Suprapubic skin (tissue), 4 donors: ENCODE measurements around the gene ZNF575. TPM values are rescaled to one million over a fixed set of nuclear protein-coding genes. Genes with fewer than 3 reads are reported as not detected.

Source experiments
- DNase-seq, 2 donors: peaks; one replicate each; pipeline ENCODE4 v3.0.0-alpha.2; 2019; ENCODE audit warnings: low spot score in 2 of 2
- H3K27ac ChIP-seq: fragments of 200-600 bp; sonication (generic); one replicate; pipeline ENCODE4 v1.5.1; 2019
- H3K27me3 ChIP-seq: fragments of 200-600 bp; sonication (generic); one replicate; pipeline ENCODE4 v1.5.1; 2019
- H3K36me3 ChIP-seq: fragments of 200-600 bp; sonication (generic); one replicate; pipeline ENCODE4 v1.5.1; 2019
- H3K4me1 ChIP-seq: fragments of 200-600 bp; sonication (generic); one replicate; pipeline ENCODE4 v1.5.1; 2019
- H3K4me3 ChIP-seq: fragments of 200-600 bp; sonication (generic); one replicate; pipeline ENCODE4 v1.5.1; 2019; ENCODE audit warnings: mild to moderate bottlenecking
- H3K9me3 ChIP-seq: fragments of 200-600 bp; sonication (generic); one replicate; pipeline ENCODE4 v1.5.1; 2019
- CTCF ChIP-seq, 2 donors: fragments of 200-600 bp in 1 of 2; fragments of 450-650 bp in 1 of 2; sonication (generic) in 1 of 2; IDR thresholded peaks; one replicate each; pipeline ENCODE4 v1.5.1; 2016 to 2019; ENCODE audit warnings: antibody characterized with exemption in 2 of 2, mild to moderate bottlenecking in 1 of 2, moderate library complexity in 1 of 2
- EP300 ChIP-seq: sonication (generic); formaldehyde crosslinking; IDR thresholded peaks from one replicate; pipeline ENCODE4 v1.6.1; 2017; ENCODE audit warnings: antibody characterized with exemption
- POLR2A ChIP-seq, 2 donors: fragments of 450-650 bp; IDR thresholded peaks; one replicate each; pipeline ENCODE4 v1.6.1; 2017; ENCODE audit warnings: antibody characterized with exemption in 2 of 2, mild to moderate bottlenecking in 2 of 2, moderate library complexity in 2 of 2
- POLR2AphosphoS5 ChIP-seq, 3 donors: sonication (generic); formaldehyde crosslinking; IDR thresholded peaks; one replicate each; pipeline ENCODE4 v1.6.1; 2017; ENCODE audit warnings: antibody characterized with exemption in 3 of 3
- WGBS: methylation state at CpG from one replicate; pipeline ENCODE4 v1.1.5; 2018; 5-methylcytosine and 5-hydroxymethylcytosine counted together
- total RNA-seq, 4 donors: library from RNA; depleted of rRNA; stranded (reverse); fragments of >200 nt; gene quantifications; one replicate each; pipeline ENCODE4 v1.1.0, GENCODE V29; 2016

The ZNF575 gene
- total RNA-seq, 4 donors from 2014 or later = 0.52 to 2.4 (median 0.92) TPM

GRCh38 chr19:43551399-43552197, 18.6 kb downstream of the ZNF575 start:
- TF ChIP-seq POLR2A (IDR thresholded peaks at IDR 0.05) (no peak), POLR2AphosphoS5 (IDR thresholded peaks at IDR 0.05) (no peak), CTCF (IDR thresholded peaks at IDR 0.05) (no peak), EP300 (no peak)
- no peak overlapping the region for H3K27ac ChIP-seq
- DNase-seq = no peak
- no peaks in the 10 kb centered on the region for H3K27me3 ChIP-seq
- peaks cover 69% of the 10 kb centered on the region for H3K36me3 ChIP-seq
- no peaks in the 10 kb centered on the region for H3K9me3 ChIP-seq
- no peak overlapping the region for H3K4me3 ChIP-seq
- 89% methylated on average over 21 of the region's 23 CpGs for WGBS
- H3K4me1 ChIP-seq = no peaks in the 10 kb centered on the region

- Histone ChIP-seq H3K4me3 (no peak overlapping the region), H3K27me3 (no peaks in the 10 kb centered on the region), H3K27ac (no peak overlapping the region), H3K4me1 (no peaks in the 10 kb centered on the region), H3K36me3 (peaks cover 66% of the 10 kb centered on the region), H3K9me3 (no peaks in the 10 kb centered on the region)
- DNase-seq = no peak
- TF ChIP-seq POLR2AphosphoS5 (IDR thresholded peaks at IDR 0.05) (no peak), POLR2A (IDR thresholded peaks at IDR 0.05) (no peak), EP300 (no peak), CTCF (IDR thresholded peaks at IDR 0.05) (no peak)
- 97% methylated on average over 3 of the region's 3 CpGs for WGBS
Measured at GRCh38 chr19:43552198-43552450, 19.1 kb downstream of the ZNF575 start.

GRCh38 chr19:43552616-43553015, 19.6 kb downstream of the ZNF575 start:
- H3K27me3 ChIP-seq = no peaks in the 10 kb centered on the region
- no peaks in the 10 kb centered on the region for H3K9me3 ChIP-seq
- 63% methylated on average over 3 of the region's 3 CpGs for WGBS
- TF ChIP-seq POLR2AphosphoS5 (IDR thresholded peaks at IDR 0.05) = no peak
- TF ChIP-seq EP300 = no peak
- TF ChIP-seq POLR2A (IDR thresholded peaks at IDR 0.05) = no peak
- TF ChIP-seq CTCF (IDR thresholded peaks at IDR 0.05) = no peak
- no peak overlapping the region for H3K4me3 ChIP-seq
- no peak overlapping the region for H3K27ac ChIP-seq
- no peak for DNase-seq
- peaks cover 66% of the 10 kb centered on the region for H3K36me3 ChIP-seq
- no peaks in the 10 kb centered on the region for H3K4me1 ChIP-seq

GRCh38 chr19:43553656-43554055, 20.7 kb downstream of the ZNF575 start:
- Histone ChIP-seq H3K27ac (no peak overlapping the region), H3K36me3 (peaks cover 73% of the 10 kb centered on the region), H3K4me1 (no peaks in the 10 kb centered on the region), H3K4me3 (no peak overlapping the region), H3K9me3 (no peaks in the 10 kb centered on the region), H3K27me3 (no peaks in the 10 kb centered on the region)
- 56% methylated on average over 4 of the region's 4 CpGs for WGBS
- no peak for DNase-seq
- TF ChIP-seq POLR2A (IDR thresholded peaks at IDR 0.05) (no peak), CTCF (IDR thresholded peaks at IDR 0.05) (no peak), EP300 (no peak), POLR2AphosphoS5 (IDR thresholded peaks at IDR 0.05) (no peak)

- H3K4me3 ChIP-seq = no peak overlapping the region
- peaks cover 68% of the 10 kb centered on the region for H3K36me3 ChIP-seq
- no peak for DNase-seq
- TF ChIP-seq CTCF (IDR thresholded peaks at IDR 0.05) (no peak), EP300 (no peak), POLR2A (IDR thresholded peaks at IDR 0.05) (no peak)
- H3K4me1 ChIP-seq = no peaks in the 10 kb centered on the region
- 95% methylated on average over 15 of the region's 15 CpGs for WGBS
- no peak overlapping the region for H3K27ac ChIP-seq
- H3K9me3 ChIP-seq = no peaks in the 10 kb centered on the region
- no peaks in the 10 kb centered on the region for H3K27me3 ChIP-seq
Measured at GRCh38 chr19:43554317-43554895, 21.4 kb downstream of the ZNF575 start.
